Keratinocyte (primary cell): ENCODE data around the gene MAGI2.

Experiments used
- EZH2 ChIP-seq: IDR thresholded peaks from one replicate; pipeline ENCODE4 v1.6.1; 2012; ENCODE audit warnings: inconsistent platforms, mild to moderate bottlenecking, low read length, moderate library complexity
- TF ChIP-seq, protein P1 (sequence below), 3 experiments: IDR thresholded peaks in 1 of 3; conservative IDR thresholded peaks in 1 of 3; optimal IDR thresholded peaks in 1 of 3; 2 replicates in 2 of 3; 3 replicates in 1 of 3; pipeline versions ENCODE3 to v1.5.1; 2011; ENCODE audit warnings: low read length in 3 of 3, mild to moderate bottlenecking in 3 of 3, moderate library complexity in 2 of 3, control low read depth in 1 of 3, inconsistent platforms in 1 of 3; ENCODE audit not compliant: insufficient read depth in 2 of 3; ENCODE audit errors: extremely low read depth in 1 of 3

DNA sequence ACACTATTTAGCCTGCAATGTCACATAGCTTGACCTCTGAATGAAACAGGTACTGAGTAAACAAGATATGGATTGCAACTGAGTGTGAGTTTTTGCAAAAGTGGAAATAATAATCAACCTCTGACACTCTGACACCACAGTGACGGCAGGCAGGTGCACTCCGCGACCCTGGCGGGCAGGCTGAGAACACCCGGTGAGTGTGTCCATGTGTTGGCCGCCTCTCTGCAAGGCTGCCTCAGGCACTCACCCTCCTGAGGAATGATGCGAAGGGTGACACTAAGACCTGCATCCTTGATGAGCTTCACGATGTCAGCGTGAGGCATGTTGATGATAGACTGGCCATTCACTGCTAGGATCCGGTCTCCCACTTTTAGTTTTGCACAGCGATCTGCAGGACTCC is 1318.7 kb downstream of the MAGI2 start:
- TF ChIP-seq, protein P1, sequence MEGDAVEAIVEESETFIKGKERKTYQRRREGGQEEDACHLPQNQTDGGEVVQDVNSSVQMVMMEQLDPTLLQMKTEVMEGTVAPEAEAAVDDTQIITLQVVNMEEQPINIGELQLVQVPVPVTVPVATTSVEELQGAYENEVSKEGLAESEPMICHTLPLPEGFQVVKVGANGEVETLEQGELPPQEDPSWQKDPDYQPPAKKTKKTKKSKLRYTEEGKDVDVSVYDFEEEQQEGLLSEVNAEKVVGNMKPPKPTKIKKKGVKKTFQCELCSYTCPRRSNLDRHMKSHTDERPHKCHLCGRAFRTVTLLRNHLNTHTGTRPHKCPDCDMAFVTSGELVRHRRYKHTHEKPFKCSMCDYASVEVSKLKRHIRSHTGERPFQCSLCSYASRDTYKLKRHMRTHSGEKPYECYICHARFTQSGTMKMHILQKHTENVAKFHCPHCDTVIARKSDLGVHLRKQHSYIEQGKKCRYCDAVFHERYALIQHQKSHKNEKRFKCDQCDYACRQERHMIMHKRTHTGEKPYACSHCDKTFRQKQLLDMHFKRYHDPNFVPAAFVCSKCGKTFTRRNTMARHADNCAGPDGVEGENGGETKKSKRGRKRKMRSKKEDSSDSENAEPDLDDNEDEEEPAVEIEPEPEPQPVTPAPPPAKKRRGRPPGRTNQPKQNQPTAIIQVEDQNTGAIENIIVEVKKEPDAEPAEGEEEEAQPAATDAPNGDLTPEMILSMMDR (optimal IDR thresholded peaks at IDR 0.05 in 1 of 3, IDR thresholded peaks at IDR 0.05 in 1 of 3, conservative IDR thresholded peaks at IDR 0.05 in 1 of 3; ENCODE audit: extremely low read depth in 1 of 3, insufficient read depth in 2 of 3, low read length in 3 of 3), result no peak
- no peak for TF ChIP-seq EZH2
